Stomach (tissue), 9 donors: ENCODE data around the gene PMF1. TPM values are rescaled to one million over a fixed set of nuclear protein-coding genes. Genes with fewer than 3 reads are reported as not detected.

Experiments used
- DNase-seq, 2 donors: peaks; one replicate each; pipeline versions ENCODE4 v3.0.0 to v3.0.0-alpha.2; 2013 to 2019
- H3K27ac ChIP-seq, 5 donors: fragments of 200-600 bp in 4 of 5; sonication (generic) in 4 of 5; one replicate each; pipeline ENCODE4 v1.5.1; 2013 to 2019; ENCODE audit warnings: mild to moderate bottlenecking in 1 of 5, moderate library complexity in 1 of 5
- H3K27me3 ChIP-seq, 3 donors: fragments of 200-600 bp; sonication (generic); one replicate each; pipeline ENCODE4 v1.5.1; 2017 to 2019; ENCODE audit warnings: mixed run types in 1 of 3
- H3K36me3 ChIP-seq, 4 donors: fragments of 200-600 bp; sonication (generic); 1 replicate in 3 of 4; 2 replicates in 1 of 4; pipeline ENCODE4 v1.5.1; 2016 to 2019
- H3K4me1 ChIP-seq, 4 donors: fragments of 200-600 bp; sonication (generic); one replicate each; pipeline ENCODE4 v1.5.1; 2016 to 2019
- H3K4me3 ChIP-seq, 4 donors: fragments of 200-600 bp; sonication (generic) in 3 of 4; one replicate each; pipeline ENCODE4 v1.5.1; 2016 to 2019; ENCODE audit warnings: mild to moderate bottlenecking in 1 of 4
- H3K9me3 ChIP-seq, 4 donors: fragments of 200-600 bp; sonication (generic); one replicate each; pipeline ENCODE4 v1.5.1; 2016 to 2019
- EP300 ChIP-seq: sonication (generic); formaldehyde crosslinking; IDR thresholded peaks from one replicate; pipeline ENCODE4 v1.6.1; 2017; ENCODE audit warnings: antibody characterized with exemption
- POLR2A ChIP-seq, 4 donors: fragments of 450-650 bp; IDR thresholded peaks; one replicate each; pipeline ENCODE4 v1.6.1; 2016; ENCODE audit warnings: antibody characterized with exemption in 4 of 4, control low read depth in 2 of 4, mild to moderate bottlenecking in 1 of 4, moderate library complexity in 1 of 4
- POLR2AphosphoS5 ChIP-seq, 3 donors: sonication (generic); formaldehyde crosslinking; IDR thresholded peaks; one replicate each; pipeline ENCODE4 v1.6.1; 2016; ENCODE audit warnings: antibody characterized with exemption in 3 of 3
- WGBS, 5 donors: extraction: QIAGEN DNeasy Blood & Tissue Kit in 3 of 5; methylation state at CpG; one replicate each; pipeline versions ENCODE4 v1.1.5 to v1.1.7; 2013 to 2018; 5-methylcytosine and 5-hydroxymethylcytosine counted together
- intact Hi-C: fragments of 100-400 bp; cut with DNase I; formaldehyde crosslinking; loops from one replicate; pipeline ENCODE4 v1.15.1; 2023; ENCODE audit warnings: low total_unique reads
- polyA plus RNA-seq, 3 donors: library from polyadenylated mRNA; stranded (reverse); fragments of 200-250 nt; gene quantifications; one replicate each; pipeline ENCODE4 v1.2.3, GENCODE V29; 2013
- total RNA-seq, 5 donors: library from RNA; depleted of rRNA; stranded (reverse); fragments of >200 nt; gene quantifications; one replicate each; pipeline versions ENCODE4 v1.1.0 to v1.2.3, GENCODE V29; 2014 to 2016
- TF ChIP-seq, protein P1 (sequence below), 7 experiments: fragments of 450-650 bp in 4 of 7; fragments of 200-600 bp in 3 of 7; sonication (generic) in 3 of 7; IDR thresholded peaks; one replicate each; pipeline ENCODE4 v1.5.1; 2016 to 2019; ENCODE audit warnings: antibody characterized with exemption in 7 of 7, control low read depth in 2 of 7, mild to moderate bottlenecking in 1 of 7
- donor health status: healthy with polysubstance abuse.
- donor health status: Bipolar disorder and iron deficiency.
- donor health status: healthy.

The PMF1 gene
- total and polyA plus RNA-seq, 8 donors, result 5.3 to 73.5 (median 44.0) TPM

DNA sequence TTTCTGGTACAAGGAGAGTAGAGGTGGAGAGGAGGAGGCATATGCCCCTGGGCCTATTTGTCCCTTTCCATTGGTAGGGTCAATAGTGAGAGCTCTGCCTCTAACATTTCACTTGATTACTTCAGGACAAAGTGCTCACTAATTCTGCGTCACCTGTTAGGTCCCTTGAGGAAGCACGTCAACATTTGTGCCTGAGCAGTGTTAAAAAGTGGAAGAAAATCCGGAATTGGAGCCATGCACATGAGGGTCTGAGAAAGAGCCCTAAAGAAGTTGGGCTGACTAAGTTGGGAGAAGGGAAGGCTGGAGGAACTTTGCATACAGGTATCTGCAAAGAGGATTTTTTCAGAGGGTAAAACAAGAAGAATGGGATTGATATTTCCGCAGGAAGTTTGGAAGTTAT is 17.0 kb upstream of the PMF1 start:
- H3K36me3 ChIP-seq, result peaks cover 10 to 46% (median 36%) of the 10 kb centered on the region in 4 donors
- WGBS, 5 donors, result 60 to 69% (median 63%) methylated on average over 4 of the region's 4 CpGs
- intact Hi-C loops, result no loop called here
- DNase-seq, result no peak
- H3K4me3 ChIP-seq, result no peak overlapping the region
- no peaks in the 10 kb centered on the region for H3K9me3 ChIP-seq
- H3K4me1 ChIP-seq, result peaks cover 11 to 73% (median 35%) of the 10 kb centered on the region in 4 donors
- H3K27ac ChIP-seq, result no peak overlapping the region
- TF ChIP-seq POLR2A (IDR thresholded peaks at IDR 0.05) (no peak), POLR2AphosphoS5 (IDR thresholded peaks at IDR 0.05) (no peak), EP300 (no peak)
- TF ChIP-seq, protein P1, sequence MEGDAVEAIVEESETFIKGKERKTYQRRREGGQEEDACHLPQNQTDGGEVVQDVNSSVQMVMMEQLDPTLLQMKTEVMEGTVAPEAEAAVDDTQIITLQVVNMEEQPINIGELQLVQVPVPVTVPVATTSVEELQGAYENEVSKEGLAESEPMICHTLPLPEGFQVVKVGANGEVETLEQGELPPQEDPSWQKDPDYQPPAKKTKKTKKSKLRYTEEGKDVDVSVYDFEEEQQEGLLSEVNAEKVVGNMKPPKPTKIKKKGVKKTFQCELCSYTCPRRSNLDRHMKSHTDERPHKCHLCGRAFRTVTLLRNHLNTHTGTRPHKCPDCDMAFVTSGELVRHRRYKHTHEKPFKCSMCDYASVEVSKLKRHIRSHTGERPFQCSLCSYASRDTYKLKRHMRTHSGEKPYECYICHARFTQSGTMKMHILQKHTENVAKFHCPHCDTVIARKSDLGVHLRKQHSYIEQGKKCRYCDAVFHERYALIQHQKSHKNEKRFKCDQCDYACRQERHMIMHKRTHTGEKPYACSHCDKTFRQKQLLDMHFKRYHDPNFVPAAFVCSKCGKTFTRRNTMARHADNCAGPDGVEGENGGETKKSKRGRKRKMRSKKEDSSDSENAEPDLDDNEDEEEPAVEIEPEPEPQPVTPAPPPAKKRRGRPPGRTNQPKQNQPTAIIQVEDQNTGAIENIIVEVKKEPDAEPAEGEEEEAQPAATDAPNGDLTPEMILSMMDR (IDR thresholded peaks at IDR 0.05), result no peak
- no peaks in the 10 kb centered on the region for H3K27me3 ChIP-seq

DNA sequence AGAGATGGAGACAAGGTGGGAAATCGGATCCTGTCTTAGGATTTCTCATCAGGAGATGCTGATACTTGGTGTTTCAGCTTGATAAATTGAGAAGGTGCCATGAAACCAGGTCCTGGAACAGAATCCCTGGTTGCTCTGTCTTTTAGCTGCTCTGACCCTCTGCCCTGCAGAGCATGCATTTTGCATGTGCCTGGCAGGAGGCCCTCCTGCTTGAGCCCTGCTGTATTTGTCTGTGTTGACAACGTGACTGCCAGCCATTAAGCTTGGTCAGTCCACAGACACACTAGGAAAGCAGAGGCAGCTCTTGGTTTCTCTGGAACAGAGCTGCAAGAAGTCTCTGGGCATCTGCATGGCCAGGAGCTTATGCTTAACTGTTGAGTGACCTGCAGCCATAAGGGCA is 16.4 kb upstream of the PMF1 start:
- no peaks in the 10 kb centered on the region for H3K9me3 ChIP-seq
- H3K27me3 ChIP-seq, result no peaks in the 10 kb centered on the region
- intact Hi-C loops, result no loop called here
- DNase-seq, result no peak
- peaks cover 10 to 52% (median 42%) of the 10 kb centered on the region in 4 donors for H3K36me3 ChIP-seq
- no peak for TF ChIP-seq POLR2AphosphoS5 (IDR thresholded peaks at IDR 0.05)
- H3K4me1 ChIP-seq, result peaks cover 11 to 79% (median 37%) of the 10 kb centered on the region in 4 donors
- 47 to 66% (median 57%) methylated on average over 2 of the region's 2 CpGs for WGBS, 5 donors
- H3K27ac ChIP-seq, result no peak overlapping the region
- H3K4me3 ChIP-seq, result no peak overlapping the region

DNA sequence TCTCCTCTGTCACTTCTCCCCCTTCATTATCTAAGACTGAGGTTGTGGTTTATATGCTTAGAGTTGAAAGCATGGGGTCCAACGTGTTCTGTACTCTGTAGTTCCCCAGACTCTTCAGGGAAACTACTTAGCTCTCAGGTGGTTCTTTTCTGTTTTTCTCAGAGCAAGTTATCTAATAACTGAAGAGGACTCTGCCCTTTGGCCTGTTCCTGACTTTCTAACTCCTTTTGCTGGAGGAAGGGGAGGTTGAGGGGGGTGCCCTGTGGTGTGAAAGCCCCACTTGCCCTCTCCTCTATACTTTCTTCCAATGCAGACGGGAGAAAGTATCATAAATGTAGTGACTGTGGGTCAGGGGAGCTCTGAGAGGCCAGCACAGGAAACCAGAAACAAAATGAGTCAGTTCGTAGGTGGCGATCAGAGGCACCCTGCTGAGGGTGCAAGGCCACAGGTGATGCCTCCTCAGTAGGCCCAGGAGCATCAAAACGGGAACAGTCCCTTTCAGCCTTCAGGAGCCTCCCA is 13.9 kb upstream of the PMF1 start:
- intact Hi-C loops, result no loop called here
- WGBS, 5 donors, result 70 to 91% (median 75%) methylated on average over 5 of the region's 5 CpGs
- no peak overlapping the region for H3K27ac ChIP-seq
- TF ChIP-seq POLR2A (IDR thresholded peaks at IDR 0.05) (no peak), POLR2AphosphoS5 (IDR thresholded peaks at IDR 0.05) (no peak), EP300 (no peak)
- TF ChIP-seq, protein P1 (IDR thresholded peaks at IDR 0.05), result no peak
- H3K36me3 ChIP-seq, result peaks cover 16 to 67% (median 65%) of the 10 kb centered on the region in 4 donors
- DNase-seq, result no peak
- no peaks in the 10 kb centered on the region for H3K9me3 ChIP-seq
- H3K4me1 ChIP-seq, result peaks cover 11 to 92% (median 35%) of the 10 kb centered on the region in 4 donors
- H3K27me3 ChIP-seq, result no peaks in the 10 kb centered on the region
- H3K4me3 ChIP-seq, result no peak overlapping the region

DNA sequence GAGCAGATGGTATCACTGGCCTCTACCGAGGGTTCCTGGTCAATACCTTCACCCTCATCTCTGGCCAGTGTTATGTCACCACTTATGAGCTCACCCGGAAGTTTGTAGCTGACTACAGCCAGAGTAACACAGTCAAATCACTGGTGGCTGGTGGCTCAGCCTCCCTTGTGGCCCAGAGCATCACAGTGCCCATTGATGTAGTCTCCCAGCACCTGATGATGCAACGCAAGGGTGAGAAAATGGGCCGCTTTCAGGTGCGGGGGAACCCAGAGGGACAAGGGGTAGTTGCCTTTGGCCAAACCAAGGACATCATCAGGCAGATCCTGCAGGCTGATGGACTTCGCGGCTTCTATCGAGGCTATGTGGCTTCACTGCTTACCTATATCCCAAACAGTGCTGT is 12.8 kb upstream of the PMF1 start:
- no peak overlapping the region for H3K4me3 ChIP-seq
- intact Hi-C loops, result no loop called here
- 88 to 95% (median 93%) methylated on average over 8 of the region's 8 CpGs for WGBS, 5 donors
- peaks cover 16 to 78% (median 75%) of the 10 kb centered on the region in 4 donors for H3K36me3 ChIP-seq
- H3K9me3 ChIP-seq, result no peaks in the 10 kb centered on the region
- TF ChIP-seq, protein P1 (IDR thresholded peaks at IDR 0.05), result no peak
- no peak for TF ChIP-seq POLR2A (IDR thresholded peaks at IDR 0.05)
- no peak for TF ChIP-seq EP300
- TF ChIP-seq POLR2AphosphoS5 (IDR thresholded peaks at IDR 0.05), result no peak
- DNase-seq, result no peak
- no peaks in the 10 kb centered on the region for H3K27me3 ChIP-seq
- H3K27ac ChIP-seq, result no peak overlapping the region
- peaks cover 4 to 91% (median 26%) of the 10 kb centered on the region in 4 donors for H3K4me1 ChIP-seq

DNA sequence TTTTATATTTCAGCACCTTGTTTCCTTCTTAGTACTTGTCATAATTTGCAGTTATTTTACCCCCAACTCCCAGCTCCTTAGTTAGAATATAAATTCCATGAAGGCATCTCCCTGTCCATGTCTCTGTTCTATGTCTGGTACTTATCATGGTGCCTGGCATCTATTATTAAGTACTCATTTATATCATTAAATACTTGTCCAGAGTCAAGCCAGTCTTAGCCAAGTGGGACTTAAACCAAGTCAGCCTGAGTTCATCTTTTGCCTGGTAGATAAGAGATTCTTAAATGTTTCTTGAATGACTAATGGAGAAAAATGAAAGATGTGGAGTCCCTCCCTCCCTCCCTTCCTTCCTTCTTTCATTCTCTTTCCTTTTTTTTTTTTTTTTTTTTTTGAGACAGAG is 9.5 kb upstream of the PMF1 start:
- peaks cover 0 to 61% (median 7%) of the 10 kb centered on the region in 4 donors for H3K4me1 ChIP-seq
- peak overlapping the region in 1 of 5 donors; percentile 22 for H3K27ac ChIP-seq
- no peaks in the 10 kb centered on the region for H3K27me3 ChIP-seq
- no peak for DNase-seq
- intact Hi-C loops, result no loop called here
- no peak overlapping the region for H3K4me3 ChIP-seq
- peaks cover 30 to 93% (median 88%) of the 10 kb centered on the region in 4 donors for H3K36me3 ChIP-seq
- TF ChIP-seq EP300 (no peak), POLR2AphosphoS5 (IDR thresholded peaks at IDR 0.05) (no peak), POLR2A (IDR thresholded peaks at IDR 0.05) (no peak)
- TF ChIP-seq, protein P1 (IDR thresholded peaks at IDR 0.05), result no peak
- no peaks in the 10 kb centered on the region for H3K9me3 ChIP-seq
